Memory B cell (primary cell): ENCODE measurements around the gene PPP2R1B.

Source experiments
- ATAC-seq: fragments of 150-1000 bp; cut with Tn5 transposase; 2 replicates; pipeline ENCODE4 v1.10.0; 2021; ENCODE audit warnings: low read depth, mild to moderate bottlenecking, moderate library complexity
- DNase-seq, 2 donors: peaks; one replicate each; pipeline ENCODE4 v3.0.0; 2022; ENCODE audit warnings: low spot score in 2 of 2
- H3K27ac Mint-ChIP-seq: one replicate; pipeline ENCODE4 v1.8.0; 2022; ENCODE audit warnings: mild to moderate bottlenecking, moderate library complexity, mixed read lengths
- H3K27me3 Mint-ChIP-seq: one replicate; pipeline ENCODE4 v1.8.0; 2022; ENCODE audit warnings: mixed read lengths
- H3K36me3 Mint-ChIP-seq: one replicate; pipeline ENCODE4 v1.8.0; 2022; ENCODE audit warnings: mild to moderate bottlenecking, mixed read lengths
- H3K4me1 Mint-ChIP-seq: one replicate; pipeline ENCODE4 v1.8.0; 2022; ENCODE audit warnings: mixed read lengths
- H3K4me3 Mint-ChIP-seq: one replicate; pipeline ENCODE4 v1.8.0; 2022; ENCODE audit warnings: mild to moderate bottlenecking, moderate library complexity, mixed read lengths
- H3K9me3 Mint-ChIP-seq: one replicate; pipeline ENCODE4 v1.8.0; 2022; ENCODE audit warnings: mixed read lengths

The PPP2R1B gene

DNA sequence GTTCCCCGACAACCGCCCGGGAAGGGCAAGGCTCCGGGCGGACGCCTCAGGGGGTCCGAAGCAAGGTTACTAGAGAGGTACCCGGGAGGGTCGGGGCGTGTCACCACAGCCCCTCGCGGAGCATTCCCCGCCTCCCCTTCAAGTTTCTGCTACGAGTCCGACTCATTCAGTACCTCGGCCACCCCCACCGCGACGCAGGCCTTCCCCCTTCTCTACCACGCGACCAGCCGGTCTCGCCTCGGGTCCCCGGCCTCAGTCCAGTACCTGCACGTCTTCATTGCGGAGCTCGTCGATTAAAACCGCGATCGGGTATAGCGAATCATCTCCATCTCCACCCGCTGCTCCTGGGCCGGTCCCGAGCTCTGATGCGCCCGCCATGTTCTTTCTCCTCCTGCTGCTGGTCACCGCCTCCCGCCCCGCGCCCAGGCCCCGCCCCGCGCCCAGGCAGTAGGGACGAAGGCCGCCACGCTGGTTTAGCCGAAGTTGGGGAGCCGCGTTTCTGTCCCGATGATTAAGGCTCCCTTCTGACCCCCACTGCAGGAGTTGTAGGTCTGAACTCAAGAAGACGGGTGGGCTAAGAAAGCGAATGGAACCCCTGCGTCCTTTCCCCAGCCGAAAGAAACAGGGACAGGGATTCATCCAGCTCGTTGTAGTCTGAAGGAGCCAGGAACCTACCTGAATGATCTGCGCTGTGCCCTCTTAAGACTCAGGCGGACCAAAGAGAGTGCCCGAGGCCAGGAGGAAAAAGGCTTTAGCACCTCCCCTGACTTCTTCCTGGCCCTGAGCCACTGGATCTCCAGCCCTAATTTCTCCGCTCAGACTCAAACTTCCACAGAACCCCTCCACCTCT is at the start of gene PPP2R1B:
PPP2R1B (minus strand) TSS at position 406 of the 850 bp plus-strand sequence; CDS start at position 378, 28 bp downstream.
- peaks cover 24% of the 10 kb centered on the region for H3K4me1 Mint-ChIP-seq
- DNase-seq = peak; percentile 58 to 67
- peaks cover 9% of the 10 kb centered on the region for H3K36me3 Mint-ChIP-seq
- no peaks in the 10 kb centered on the region for H3K9me3 Mint-ChIP-seq
- ATAC-seq = peak; percentile 97
- H3K27me3 Mint-ChIP-seq = no peaks in the 10 kb centered on the region
- peak within 1 kb of the TSS; percentile 100 for H3K4me3 Mint-ChIP-seq
- peak within 1 kb of the TSS; percentile 88 for H3K27ac Mint-ChIP-seq

DNA sequence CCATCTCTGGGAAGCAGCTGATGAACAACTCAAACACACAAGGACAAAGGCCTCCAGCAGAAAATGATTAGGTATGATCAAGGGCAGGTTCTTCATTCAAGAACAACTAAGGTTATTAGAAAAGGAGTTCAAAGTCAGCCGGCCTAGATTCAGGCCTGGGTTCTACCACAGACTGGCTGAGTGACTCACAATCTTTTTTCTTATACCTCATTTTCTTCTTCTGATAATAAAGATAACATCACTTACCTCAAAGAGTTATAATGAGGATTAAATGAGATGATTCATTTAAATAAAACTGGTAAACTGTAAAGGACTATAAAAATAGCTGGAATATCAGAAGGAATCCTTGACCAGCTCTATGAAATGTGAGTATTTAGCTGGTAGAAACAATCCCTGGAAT is 49.3 kb upstream of the PPP2R1B start:
- H3K27me3 Mint-ChIP-seq = no peaks in the 10 kb centered on the region
- ATAC-seq (no peak), DNase-seq (no peak)
- peaks cover 23% of the 10 kb centered on the region for H3K36me3 Mint-ChIP-seq
- no peak overlapping the region for H3K27ac Mint-ChIP-seq
- H3K4me1 Mint-ChIP-seq = peaks cover 3% of the 10 kb centered on the region
- H3K4me3 Mint-ChIP-seq = no peak overlapping the region
- H3K9me3 Mint-ChIP-seq = no peaks in the 10 kb centered on the region

DNA sequence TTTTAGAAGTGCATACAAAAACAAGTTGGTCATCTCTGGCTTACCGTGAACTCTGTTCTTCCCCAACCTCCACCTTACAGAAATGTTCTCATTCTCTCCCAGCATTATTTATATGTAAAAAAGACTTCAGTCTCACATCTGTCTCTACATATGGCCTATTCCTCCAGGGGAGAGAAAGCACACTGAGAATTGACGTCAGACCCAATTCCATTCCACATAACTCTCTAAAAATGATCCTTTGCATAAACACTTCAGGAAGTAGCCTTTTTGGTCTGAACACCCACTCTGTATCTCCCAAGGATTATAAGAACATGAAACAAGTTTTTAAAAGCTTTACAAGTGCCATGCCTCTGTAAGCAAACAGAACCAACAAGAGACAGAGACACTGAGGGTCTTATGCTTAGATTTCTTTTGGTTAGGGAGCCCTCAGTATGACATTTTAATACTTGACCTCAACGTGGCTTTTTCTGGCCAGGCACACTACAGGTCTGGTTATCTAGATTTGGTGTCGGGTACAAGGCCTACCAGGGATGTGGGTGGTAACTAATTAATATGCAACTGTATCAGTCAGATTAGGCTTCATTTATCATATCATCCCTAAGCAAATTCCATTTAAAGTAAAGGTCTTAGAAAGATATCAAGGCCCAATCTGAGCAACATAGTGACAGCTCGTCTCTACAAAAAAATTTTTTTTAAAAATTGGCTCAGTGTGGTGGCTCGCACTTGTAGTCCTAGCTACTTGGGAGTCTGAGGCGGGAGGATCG is 48.5 kb upstream of the PPP2R1B start:
- H3K27ac Mint-ChIP-seq = no peak overlapping the region
- H3K4me3 Mint-ChIP-seq = no peak overlapping the region
- H3K9me3 Mint-ChIP-seq = no peaks in the 10 kb centered on the region

DNA sequence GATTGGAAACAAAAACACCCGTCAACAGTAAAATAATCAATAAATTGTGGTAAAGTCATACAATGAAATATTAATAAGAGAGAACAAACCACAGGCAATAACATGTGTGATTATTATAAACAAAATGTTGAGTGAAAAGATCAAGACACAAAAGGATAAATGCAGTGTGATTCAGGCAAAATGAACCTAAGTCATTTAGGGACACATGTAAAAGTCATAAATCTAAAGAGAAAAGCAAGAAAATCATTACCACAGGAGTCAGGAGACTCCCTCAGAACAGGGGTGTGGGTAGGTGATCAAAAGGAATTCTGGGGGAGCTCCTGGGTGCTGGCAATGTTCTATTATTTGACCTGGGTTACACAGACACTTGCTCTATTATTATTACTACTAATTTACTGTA is 47.9 kb upstream of the PPP2R1B start:
- Mint-ChIP-seq H3K4me3 (no peak overlapping the region), H3K27me3 (no peaks in the 10 kb centered on the region), H3K9me3 (no peaks in the 10 kb centered on the region), H3K4me1 (peaks cover 3% of the 10 kb centered on the region), H3K27ac (no peak overlapping the region), H3K36me3 (peaks cover 25% of the 10 kb centered on the region)
- DNase-seq (no peak), ATAC-seq (no peak)

More for the DNA sequence above, 48.5 kb upstream of the PPP2R1B start:
- peaks cover 3% of the 10 kb centered on the region for H3K4me1 Mint-ChIP-seq
- DNase-seq = no peak
- no peaks in the 10 kb centered on the region for H3K27me3 Mint-ChIP-seq
- peaks cover 25% of the 10 kb centered on the region for H3K36me3 Mint-ChIP-seq
- no peak for ATAC-seq

DNA sequence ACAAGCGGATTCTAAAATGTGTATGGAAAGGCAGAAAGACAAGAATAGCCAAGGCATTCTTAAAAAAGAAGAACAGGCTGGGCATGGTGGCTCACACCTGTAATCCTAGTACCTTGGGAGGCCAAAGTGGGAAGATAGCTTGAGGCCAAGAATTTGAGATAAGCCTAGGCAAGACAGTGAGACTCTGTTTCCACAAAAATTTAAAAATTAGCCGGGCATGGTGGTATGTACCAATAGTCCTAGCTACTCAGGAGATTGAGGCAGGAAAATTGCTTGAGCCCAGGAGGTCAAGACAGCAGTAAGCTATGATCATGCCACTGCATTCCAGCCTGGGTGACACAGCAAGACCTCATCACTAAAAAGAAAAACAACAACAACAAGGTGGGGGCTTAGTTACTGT is 46.0 kb upstream of the PPP2R1B start:
- Mint-ChIP-seq H3K4me3 (no peak overlapping the region), H3K9me3 (no peaks in the 10 kb centered on the region), H3K27ac (no peak overlapping the region), H3K27me3 (no peaks in the 10 kb centered on the region), H3K36me3 (peaks cover 29% of the 10 kb centered on the region), H3K4me1 (no peaks in the 10 kb centered on the region)
- ATAC-seq (no peak), DNase-seq (no peak)

DNA sequence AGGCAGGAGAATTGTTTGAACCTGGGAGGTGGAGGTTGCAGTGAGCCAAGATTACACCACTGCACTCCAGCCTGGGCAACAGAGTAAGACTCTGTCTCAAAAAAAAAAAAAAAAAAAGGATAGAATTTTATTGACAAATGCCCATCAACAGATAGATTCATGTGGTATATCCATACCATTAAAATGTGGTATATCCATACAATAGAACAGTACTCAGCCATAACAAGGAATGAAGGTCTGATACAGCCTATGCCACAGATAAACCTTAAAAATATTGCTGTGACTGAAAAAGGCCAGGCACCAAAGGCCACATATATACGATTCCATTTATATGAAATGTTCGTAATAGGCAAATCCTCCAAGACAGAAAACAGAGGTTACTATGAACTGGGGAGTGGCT is 45.3 kb upstream of the PPP2R1B start:
- ATAC-seq = no peak
- Mint-ChIP-seq H3K27ac (no peak overlapping the region), H3K4me1 (no peaks in the 10 kb centered on the region), H3K4me3 (no peak overlapping the region), H3K9me3 (no peaks in the 10 kb centered on the region), H3K27me3 (no peaks in the 10 kb centered on the region), H3K36me3 (peaks cover 30% of the 10 kb centered on the region)
- no peak for DNase-seq

DNA sequence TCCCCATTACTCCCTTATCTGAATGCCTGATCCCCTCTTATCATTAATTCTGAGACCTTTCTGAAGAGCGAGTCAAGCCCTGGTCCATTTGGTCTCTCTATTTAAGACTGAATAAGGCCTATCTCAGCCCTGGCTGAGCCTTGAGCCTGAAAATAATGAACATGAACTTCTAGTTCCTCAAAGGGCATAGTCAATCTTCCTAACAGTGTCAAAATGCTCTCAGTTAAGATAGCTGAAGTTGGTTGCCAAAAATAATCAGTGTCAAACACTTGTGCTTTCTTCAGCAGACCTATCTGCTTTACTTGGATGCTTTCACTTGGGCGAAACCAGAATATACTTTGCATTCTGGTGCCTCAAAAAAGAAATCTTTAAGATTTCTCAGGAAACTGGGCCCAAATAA is 42.6 kb upstream of the PPP2R1B start:
- Mint-ChIP-seq H3K36me3 (peaks cover 36% of the 10 kb centered on the region), H3K4me1 (no peaks in the 10 kb centered on the region), H3K27me3 (no peaks in the 10 kb centered on the region), H3K4me3 (no peak overlapping the region), H3K9me3 (no peaks in the 10 kb centered on the region), H3K27ac (no peak overlapping the region)
- DNase-seq = no peak
- no peak for ATAC-seq

DNA sequence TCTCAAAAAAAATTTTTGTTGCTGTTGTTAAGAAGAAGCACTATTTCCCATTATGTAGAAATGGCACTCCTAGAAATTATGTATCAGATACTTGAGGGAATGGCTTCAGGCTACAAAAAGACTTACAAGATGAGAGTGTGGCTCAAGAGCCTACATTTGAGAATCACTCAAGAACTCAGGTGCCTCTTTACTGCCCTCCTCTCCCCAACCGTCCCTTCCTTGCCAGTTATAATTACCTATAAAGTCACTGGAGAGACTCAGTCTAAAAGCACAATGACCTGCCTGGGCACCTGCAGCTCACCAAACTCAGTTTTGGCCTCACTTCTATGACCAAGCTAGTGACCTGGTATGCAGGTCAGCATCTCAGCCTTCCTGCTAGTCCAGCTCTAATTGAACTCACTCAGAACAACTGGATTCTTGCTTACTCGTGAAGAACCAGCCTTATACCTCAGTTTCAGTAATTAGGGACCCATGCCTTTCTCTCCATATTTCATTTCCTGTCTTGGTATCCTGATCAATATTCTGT is 41.9 kb upstream of the PPP2R1B start:
- no peak for ATAC-seq
- Mint-ChIP-seq H3K9me3 (no peaks in the 10 kb centered on the region), H3K4me3 (no peak overlapping the region), H3K27me3 (no peaks in the 10 kb centered on the region), H3K4me1 (no peaks in the 10 kb centered on the region), H3K36me3 (peaks cover 39% of the 10 kb centered on the region), H3K27ac (no peak overlapping the region)
- DNase-seq = no peak

DNA sequence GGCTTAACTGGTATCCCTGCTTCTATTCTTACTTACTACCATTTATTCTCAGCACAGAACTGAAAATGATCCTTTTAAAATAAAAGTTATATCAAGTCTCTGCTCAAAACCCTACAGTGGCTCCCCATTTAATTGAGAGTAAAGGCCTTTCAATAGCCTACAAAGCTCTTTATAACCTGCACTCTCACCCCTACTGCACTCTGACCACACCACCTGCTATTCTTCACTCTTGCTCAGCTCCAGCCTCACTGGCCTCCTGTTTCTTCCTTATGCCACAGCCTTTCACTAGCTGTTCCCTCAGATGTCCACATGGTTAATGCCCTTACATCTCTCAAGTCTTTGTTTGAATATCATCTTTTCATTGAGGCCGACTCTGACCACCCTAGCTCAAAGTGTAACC is 40.9 kb upstream of the PPP2R1B start:
- H3K4me3 Mint-ChIP-seq = no peak overlapping the region
- DNase-seq = no peak
- H3K4me1 Mint-ChIP-seq = no peaks in the 10 kb centered on the region
- no peak overlapping the region for H3K27ac Mint-ChIP-seq
- no peaks in the 10 kb centered on the region for H3K9me3 Mint-ChIP-seq
- H3K36me3 Mint-ChIP-seq = peaks cover 44% of the 10 kb centered on the region
- no peak for ATAC-seq
- H3K27me3 Mint-ChIP-seq = no peaks in the 10 kb centered on the region

DNA sequence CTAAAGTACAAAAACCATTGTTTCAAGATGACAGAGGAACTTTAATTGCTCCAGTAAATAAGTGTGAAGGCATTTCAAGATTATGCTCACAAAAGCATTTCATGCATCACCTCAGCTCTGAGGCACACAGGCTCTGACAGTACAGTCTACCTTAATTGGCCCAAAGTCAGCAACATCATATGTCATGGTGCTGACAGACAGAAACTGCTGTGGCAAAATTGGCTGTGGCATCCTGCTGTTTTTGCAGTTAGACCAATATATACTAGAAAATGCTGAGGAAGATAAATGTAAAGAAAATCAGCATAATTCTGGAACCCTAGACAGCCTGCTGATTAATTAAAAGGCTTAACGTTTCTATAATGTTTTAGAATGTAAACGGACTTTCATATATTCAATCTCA is 34.9 kb upstream of the PPP2R1B start:
- Mint-ChIP-seq H3K9me3 (peaks cover 8% of the 10 kb centered on the region), H3K27ac (no peak overlapping the region), H3K27me3 (no peaks in the 10 kb centered on the region), H3K4me1 (peaks cover 7% of the 10 kb centered on the region), H3K4me3 (no peak overlapping the region), H3K36me3 (peaks cover 51% of the 10 kb centered on the region)
- ATAC-seq = no peak
- DNase-seq = no peak

DNA sequence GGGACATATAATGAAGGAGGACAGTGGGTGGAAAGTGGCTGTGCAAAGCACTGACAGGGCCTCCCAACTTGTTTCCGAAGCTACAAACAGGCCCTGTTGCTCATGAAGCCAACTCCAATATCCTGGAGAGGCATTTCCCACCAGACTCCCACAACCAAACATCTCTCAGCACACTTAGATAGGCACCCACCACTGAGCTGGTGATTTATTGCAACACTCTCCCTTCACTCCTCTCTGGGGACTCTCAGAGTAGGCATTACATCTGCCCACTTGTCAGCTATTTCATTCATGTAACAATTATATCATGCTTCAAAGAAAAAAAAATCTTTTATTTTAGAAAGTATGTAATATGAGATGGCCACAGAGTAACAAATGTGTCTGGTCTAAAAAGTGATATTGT is 32.1 kb upstream of the PPP2R1B start:
- Mint-ChIP-seq H3K9me3 (peaks cover 8% of the 10 kb centered on the region), H3K36me3 (peaks cover 49% of the 10 kb centered on the region), H3K4me1 (peaks cover 10% of the 10 kb centered on the region), H3K4me3 (no peak overlapping the region), H3K27me3 (no peaks in the 10 kb centered on the region), H3K27ac (peak overlapping the region; percentile 48)
- no peak for ATAC-seq
- DNase-seq = no peak

DNA sequence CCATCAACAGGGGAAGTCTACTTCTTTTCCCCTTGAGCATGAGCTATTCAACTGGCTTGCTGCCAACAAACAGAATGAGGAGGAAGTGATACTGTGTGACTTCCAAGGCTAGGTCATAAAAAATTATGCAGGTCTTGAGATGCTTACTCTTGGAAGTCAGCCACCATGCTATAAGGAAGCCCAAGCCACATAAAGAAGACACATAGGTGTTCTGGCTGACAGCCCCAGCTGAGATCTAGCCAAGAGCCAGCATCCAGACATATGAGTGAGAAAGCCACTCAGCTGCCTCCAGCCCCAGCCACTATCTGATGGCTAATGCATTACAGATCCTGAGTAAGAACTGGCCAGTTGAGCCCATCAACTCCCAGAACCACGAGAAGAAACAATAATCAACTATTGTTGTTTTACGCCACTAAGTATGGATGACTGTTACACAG is 31.0 kb upstream of the PPP2R1B start:
- ATAC-seq (peak; percentile 88), DNase-seq (peak in 1 of 2 donors; percentile 16)
- H3K27me3 Mint-ChIP-seq = no peaks in the 10 kb centered on the region
- H3K36me3 Mint-ChIP-seq = peaks cover 42% of the 10 kb centered on the region
- peaks cover 8% of the 10 kb centered on the region for H3K9me3 Mint-ChIP-seq
- peak overlapping the region; percentile 76 for H3K27ac Mint-ChIP-seq
- peaks cover 10% of the 10 kb centered on the region for H3K4me1 Mint-ChIP-seq
- H3K4me3 Mint-ChIP-seq = no peak overlapping the region

DNA sequence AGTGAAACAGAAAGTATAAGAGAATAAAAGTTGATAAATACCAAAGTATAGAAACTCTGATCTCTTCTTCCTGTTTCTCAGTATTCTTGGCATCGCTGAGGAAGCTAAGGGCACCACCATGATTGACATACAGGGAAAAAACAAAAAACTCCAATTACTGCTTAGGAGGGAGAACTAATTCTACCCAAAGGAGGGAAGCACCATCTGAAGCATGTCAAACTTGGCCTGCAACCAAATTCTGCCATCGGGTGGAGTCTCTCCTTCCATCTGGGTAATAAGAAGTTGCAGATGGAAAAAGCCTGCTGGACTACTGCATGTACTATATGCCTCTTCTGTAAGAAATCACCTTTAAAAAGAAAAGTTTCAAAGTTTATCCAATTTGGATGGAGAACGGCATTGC is 30.5 kb upstream of the PPP2R1B start:
- ATAC-seq (no peak), DNase-seq (no peak)
- peaks cover 10% of the 10 kb centered on the region for H3K4me1 Mint-ChIP-seq
- H3K9me3 Mint-ChIP-seq = peaks cover 8% of the 10 kb centered on the region
- H3K27me3 Mint-ChIP-seq = no peaks in the 10 kb centered on the region
- H3K27ac Mint-ChIP-seq = peak overlapping the region; percentile 76
- H3K36me3 Mint-ChIP-seq = peaks cover 37% of the 10 kb centered on the region
- H3K4me3 Mint-ChIP-seq = no peak overlapping the region

DNA sequence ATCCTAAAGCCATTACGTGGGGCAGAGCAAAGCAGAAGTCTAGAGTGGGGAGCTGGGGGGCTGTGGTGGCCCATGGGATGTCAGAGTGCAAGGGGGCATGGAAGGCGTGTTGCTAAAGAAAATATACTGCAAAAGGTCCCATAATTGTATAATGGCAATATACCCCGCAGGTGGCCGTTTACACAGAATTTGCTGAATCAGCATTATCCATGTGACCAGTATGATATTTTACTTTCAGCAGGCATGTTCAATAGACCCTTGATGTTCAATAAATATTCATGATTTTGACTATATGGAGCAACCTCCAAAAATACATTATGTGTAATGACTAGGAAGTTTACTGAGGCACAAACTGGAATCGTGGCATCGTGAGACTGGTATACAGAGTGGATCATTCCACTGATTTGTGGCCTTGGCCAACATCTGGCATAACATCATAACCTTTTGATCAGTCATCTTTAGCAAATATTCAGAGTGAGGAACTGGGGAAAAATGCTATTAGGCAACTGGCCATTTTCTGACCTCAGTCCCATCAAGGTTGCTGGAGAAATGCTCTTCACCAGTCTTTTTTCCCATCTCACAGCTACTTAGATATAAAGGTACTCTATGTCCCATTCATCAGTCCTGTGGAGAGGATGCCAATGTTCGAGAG is 29.3 kb upstream of the PPP2R1B start:
- Mint-ChIP-seq H3K36me3 (peaks cover 37% of the 10 kb centered on the region), H3K9me3 (peaks cover 7% of the 10 kb centered on the region), H3K4me3 (no peak overlapping the region), H3K27me3 (no peaks in the 10 kb centered on the region), H3K27ac (no peak overlapping the region), H3K4me1 (peaks cover 10% of the 10 kb centered on the region)
- no peak for ATAC-seq
- DNase-seq = no peak
